Astrocyte (in vitro differentiated cells and primary cell): ENCODE data around the gene USP40.

ENCODE experiments used
- EZH2 ChIP-seq: IDR thresholded peaks from 2 replicates; pipeline ENCODE4 v1.6.1; 2012; ENCODE audit warnings: mild to moderate bottlenecking, low read length, inconsistent platforms; ENCODE audit not compliant: insufficient read depth
- TF ChIP-seq, protein P1 (sequence below): IDR thresholded peaks from 2 replicates; pipeline ENCODE4 v1.5.1; 2011; ENCODE audit warnings: low read depth, mild to moderate bottlenecking, inconsistent platforms, low read length, moderate library complexity; ENCODE audit not compliant: insufficient read depth

DNA sequence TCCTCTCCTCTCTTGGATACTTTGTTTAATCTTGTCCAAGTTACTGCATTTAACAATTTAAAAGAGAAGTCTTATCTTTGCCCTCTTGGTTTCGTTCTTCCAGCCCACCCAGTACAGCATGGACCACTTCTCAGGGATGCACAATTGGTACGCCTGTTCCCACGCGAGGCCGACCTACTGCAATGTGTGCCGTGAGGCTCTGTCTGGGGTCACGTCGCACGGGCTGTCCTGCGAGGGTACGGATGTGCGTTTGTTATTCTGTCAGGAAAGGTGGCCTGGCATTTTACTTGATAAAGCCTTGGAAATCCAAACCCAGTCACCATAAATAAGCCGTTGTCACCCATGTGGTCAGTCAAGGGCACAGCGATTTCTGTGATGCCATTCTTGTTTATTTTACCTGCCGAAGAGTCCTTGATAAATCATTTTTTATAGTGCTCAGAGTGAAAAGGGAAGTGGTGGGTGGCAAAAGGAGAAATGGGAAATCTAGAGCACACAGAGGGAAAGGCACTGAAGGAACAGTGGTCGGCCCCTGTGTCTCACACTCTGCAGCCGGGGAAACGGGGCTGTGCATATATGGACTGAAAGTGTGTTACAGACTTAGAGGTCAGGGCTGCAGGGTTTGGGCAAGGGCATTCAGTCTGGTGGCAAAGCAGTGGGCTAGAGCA is 131.8 kb downstream of the USP40 start:
- TF ChIP-seq, protein P1, sequence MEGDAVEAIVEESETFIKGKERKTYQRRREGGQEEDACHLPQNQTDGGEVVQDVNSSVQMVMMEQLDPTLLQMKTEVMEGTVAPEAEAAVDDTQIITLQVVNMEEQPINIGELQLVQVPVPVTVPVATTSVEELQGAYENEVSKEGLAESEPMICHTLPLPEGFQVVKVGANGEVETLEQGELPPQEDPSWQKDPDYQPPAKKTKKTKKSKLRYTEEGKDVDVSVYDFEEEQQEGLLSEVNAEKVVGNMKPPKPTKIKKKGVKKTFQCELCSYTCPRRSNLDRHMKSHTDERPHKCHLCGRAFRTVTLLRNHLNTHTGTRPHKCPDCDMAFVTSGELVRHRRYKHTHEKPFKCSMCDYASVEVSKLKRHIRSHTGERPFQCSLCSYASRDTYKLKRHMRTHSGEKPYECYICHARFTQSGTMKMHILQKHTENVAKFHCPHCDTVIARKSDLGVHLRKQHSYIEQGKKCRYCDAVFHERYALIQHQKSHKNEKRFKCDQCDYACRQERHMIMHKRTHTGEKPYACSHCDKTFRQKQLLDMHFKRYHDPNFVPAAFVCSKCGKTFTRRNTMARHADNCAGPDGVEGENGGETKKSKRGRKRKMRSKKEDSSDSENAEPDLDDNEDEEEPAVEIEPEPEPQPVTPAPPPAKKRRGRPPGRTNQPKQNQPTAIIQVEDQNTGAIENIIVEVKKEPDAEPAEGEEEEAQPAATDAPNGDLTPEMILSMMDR: no peak
- TF ChIP-seq EZH2: no peak
